C4-2B (cell line): ENCODE data around the gene MOGAT1.

Source experiments
- H3K27ac ChIP-seq: fragments of 450-650 bp; 2 replicates; pipeline ENCODE4 v1.5.1; 2017
- ZFX ChIP-seq: fragments of 450-650 bp; IDR thresholded peaks from 2 replicates; pipeline ENCODE4 v1.6.1; 2017
- TF ChIP-seq, protein P1 (sequence below): fragments of 450-650 bp; conservative IDR thresholded peaks from 2 replicates; pipeline ENCODE4 v1.5.1; 2017; ENCODE audit warnings: mild to moderate bottlenecking

The MOGAT1 gene, protein sequence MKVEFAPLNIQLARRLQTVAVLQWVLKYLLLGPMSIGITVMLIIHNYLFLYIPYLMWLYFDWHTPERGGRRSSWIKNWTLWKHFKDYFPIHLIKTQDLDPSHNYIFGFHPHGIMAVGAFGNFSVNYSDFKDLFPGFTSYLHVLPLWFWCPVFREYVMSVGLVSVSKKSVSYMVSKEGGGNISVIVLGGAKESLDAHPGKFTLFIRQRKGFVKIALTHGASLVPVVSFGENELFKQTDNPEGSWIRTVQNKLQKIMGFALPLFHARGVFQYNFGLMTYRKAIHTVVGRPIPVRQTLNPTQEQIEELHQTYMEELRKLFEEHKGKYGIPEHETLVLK

DNA sequence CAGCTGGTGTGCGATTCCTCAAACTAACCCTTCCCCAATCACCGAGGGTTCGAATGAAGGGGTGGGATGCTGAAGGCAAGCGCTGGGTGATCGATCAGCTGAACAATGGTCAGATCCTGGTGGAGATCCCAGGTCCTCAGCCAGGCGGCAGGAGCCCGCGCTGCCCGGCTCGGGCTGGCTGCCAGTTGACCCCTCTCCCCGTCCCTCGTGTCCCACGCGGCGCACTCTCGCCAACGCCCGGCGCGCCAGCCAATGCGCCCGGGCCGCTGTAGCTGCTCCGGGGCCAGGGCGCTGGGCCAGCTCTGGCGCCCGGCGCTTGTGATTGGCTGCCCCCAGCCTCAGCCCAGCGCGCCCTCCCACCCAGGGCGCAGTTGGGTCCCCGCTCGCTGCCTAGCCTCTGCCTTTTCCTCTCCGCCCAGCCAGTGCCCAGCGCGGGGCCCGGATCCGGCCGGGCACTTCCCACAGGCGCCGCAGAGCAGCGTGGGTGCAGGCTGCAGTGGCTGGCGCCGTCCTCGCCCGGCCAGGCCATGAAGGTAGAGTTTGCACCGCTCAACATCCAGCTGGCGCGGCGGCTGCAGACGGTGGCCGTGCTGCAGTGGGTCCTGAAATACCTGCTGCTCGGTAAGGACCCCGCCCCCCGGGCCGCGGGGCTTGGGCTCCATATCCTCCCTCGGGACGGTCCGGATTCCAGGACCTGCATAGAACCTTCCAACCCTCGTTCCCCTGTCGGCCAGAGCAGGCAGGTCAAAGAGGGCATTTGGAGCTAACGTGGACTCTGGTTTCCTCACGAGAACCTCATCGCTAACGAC lies at the start of gene MOGAT1:
TSS of gene MOGAT1 (plus strand) at position 400 of the 809 bp plus-strand sequence. CDS start at position 528, 128 bp downstream.
- no peak within 1 kb of the TSS for H3K27ac ChIP-seq
- TF ChIP-seq ZFX = no peak
- TF ChIP-seq, protein P1, sequence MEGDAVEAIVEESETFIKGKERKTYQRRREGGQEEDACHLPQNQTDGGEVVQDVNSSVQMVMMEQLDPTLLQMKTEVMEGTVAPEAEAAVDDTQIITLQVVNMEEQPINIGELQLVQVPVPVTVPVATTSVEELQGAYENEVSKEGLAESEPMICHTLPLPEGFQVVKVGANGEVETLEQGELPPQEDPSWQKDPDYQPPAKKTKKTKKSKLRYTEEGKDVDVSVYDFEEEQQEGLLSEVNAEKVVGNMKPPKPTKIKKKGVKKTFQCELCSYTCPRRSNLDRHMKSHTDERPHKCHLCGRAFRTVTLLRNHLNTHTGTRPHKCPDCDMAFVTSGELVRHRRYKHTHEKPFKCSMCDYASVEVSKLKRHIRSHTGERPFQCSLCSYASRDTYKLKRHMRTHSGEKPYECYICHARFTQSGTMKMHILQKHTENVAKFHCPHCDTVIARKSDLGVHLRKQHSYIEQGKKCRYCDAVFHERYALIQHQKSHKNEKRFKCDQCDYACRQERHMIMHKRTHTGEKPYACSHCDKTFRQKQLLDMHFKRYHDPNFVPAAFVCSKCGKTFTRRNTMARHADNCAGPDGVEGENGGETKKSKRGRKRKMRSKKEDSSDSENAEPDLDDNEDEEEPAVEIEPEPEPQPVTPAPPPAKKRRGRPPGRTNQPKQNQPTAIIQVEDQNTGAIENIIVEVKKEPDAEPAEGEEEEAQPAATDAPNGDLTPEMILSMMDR = no peak

DNA sequence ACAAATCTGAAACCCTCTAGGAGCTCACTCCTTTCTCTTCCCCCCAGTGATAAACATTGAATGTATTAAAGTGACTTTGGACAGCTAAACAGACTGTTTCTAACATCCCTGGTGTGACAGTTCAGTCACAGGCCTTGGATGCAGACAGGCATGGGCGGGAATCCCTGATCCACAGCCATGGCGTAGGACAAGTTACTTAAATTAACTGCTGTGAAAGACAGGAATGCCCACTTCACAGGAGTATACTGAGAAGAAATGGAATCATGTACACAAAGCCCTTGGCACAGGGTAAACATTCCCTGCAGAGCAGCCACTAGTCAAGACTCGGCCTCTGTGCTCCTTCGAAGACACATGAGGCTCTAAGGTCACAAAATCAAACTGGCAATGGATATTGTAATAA lies 49.6 kb upstream of the MOGAT1 start:
- H3K27ac ChIP-seq = no peak overlapping the region
- TF ChIP-seq, protein P1 = no peak
- no peak for TF ChIP-seq ZFX

DNA sequence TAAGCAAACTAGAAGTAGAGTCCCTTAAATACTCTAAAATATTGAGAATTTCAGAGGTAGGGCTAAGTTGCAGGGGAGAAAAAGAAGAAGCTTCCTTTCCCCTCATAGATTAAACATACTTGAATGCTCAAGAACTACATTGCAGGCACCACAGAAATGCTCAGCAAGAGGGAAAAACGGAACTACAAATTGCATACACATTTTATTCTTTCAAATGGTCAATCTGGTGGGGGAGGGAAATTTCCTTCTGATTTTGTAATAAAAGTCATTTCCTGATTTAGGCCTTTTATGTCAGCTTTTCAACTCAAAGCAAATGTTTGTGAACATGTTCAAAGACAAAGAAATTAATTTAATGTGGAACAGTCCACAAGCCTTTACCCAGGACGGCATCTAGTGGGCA lies 48.5 kb upstream of the MOGAT1 start:
- TF ChIP-seq ZFX = no peak
- TF ChIP-seq, protein P1 = no peak
- no peak overlapping the region for H3K27ac ChIP-seq

DNA sequence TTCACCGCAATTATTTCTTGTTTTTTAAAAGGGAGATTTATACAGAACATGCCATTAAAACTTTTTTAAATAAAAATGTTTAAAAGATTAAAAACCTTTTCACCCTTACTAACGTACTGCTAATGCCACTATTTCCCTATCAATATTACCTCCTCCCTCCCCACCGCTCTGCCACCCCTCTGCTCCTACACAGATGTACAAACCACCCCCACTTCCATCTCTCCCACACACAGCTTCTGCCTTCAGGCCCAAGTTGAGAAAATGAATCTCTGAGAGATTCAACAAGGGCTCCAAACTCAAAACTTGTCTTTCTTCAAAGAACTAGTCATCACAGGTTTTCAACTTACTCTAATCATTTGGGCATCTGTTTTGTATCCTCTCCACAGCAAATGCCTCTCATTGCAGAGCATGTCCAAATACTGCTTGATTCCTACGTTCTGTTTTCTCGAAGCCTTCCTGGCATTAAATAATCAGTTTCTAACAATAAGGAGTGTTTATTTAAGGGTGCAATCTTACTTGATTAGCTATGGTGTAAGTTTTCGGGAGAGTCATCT lies 47.6 kb upstream of the MOGAT1 start:
- no peak for TF ChIP-seq ZFX
- TF ChIP-seq, protein P1 = no peak
- H3K27ac ChIP-seq = no peak overlapping the region

DNA sequence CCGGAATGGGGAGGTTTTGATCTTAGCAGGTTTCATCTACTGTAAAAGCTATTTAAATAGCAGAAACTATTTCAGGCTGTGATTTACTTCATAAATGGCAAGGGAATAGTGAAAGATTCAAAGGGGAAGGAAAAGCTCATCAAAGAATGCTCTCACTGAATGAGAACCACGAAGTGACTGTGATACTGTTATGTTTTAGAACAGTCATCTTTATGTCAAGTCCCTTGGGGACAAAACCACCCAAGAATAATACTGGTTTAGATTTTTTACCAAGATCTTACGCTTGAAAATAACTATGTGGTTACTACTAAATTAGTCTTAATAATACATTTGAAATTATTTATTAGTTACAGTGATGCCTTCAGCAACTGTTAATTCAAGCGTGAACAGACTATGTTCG lies 43.7 kb upstream of the MOGAT1 start:
- no peak overlapping the region for H3K27ac ChIP-seq
- TF ChIP-seq ZFX = no peak
- TF ChIP-seq, protein P1 = no peak

DNA sequence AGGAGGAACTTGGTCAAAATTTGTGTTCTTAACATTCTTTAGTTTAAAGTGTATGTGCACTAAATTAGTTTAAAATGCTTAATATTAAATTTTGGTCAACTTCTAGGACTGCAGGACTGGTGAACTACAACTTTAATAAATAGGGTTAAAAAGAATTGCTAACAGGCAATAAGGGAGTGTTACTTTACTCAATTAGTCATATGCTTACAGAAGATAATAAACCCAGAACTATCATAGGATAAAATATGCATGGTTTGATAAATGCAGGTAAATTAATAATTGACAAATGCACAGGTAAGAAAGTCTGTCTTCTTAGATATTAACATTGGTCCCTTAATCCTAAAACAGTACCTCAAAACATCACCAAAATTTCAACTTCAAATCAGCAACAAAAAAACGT lies 36.2 kb upstream of the MOGAT1 start:
- TF ChIP-seq, protein P1 = no peak
- TF ChIP-seq ZFX = no peak
- H3K27ac ChIP-seq = no peak overlapping the region

DNA sequence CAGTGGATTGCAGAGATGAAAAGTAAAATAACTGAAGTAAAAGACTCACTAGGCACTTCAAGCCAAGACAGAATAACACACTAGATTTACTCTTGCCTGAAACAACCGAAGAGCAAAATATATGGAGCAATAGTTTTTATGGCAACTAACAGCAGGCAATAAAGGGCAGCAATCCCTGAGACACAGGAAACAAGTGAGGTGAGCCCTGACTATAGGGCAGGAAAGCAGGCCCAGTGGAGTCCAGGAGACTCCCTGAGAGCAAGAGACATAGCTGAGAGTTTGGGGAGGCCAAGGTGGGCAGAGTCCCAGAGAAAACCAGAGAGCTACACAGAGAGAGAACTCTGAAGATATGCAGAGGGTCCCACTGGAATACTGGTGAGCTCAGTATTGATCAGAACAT lies 34.4 kb upstream of the MOGAT1 start:
- TF ChIP-seq ZFX = no peak
- TF ChIP-seq, protein P1 = no peak
- H3K27ac ChIP-seq = no peak overlapping the region
